8988T (cell line): Measurements from ENCODE around the gene ACSL6.

ENCODE experiments used
- DNase-seq: peaks from one replicate; pipeline ENCODE4 v3.0.0; 2011

ACSL6 gene, protein sequence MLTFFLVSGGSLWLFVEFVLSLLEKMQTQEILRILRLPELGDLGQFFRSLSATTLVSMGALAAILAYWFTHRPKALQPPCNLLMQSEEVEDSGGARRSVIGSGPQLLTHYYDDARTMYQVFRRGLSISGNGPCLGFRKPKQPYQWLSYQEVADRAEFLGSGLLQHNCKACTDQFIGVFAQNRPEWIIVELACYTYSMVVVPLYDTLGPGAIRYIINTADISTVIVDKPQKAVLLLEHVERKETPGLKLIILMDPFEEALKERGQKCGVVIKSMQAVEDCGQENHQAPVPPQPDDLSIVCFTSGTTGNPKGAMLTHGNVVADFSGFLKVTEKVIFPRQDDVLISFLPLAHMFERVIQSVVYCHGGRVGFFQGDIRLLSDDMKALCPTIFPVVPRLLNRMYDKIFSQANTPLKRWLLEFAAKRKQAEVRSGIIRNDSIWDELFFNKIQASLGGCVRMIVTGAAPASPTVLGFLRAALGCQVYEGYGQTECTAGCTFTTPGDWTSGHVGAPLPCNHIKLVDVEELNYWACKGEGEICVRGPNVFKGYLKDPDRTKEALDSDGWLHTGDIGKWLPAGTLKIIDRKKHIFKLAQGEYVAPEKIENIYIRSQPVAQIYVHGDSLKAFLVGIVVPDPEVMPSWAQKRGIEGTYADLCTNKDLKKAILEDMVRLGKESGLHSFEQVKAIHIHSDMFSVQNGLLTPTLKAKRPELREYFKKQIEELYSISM

DNA sequence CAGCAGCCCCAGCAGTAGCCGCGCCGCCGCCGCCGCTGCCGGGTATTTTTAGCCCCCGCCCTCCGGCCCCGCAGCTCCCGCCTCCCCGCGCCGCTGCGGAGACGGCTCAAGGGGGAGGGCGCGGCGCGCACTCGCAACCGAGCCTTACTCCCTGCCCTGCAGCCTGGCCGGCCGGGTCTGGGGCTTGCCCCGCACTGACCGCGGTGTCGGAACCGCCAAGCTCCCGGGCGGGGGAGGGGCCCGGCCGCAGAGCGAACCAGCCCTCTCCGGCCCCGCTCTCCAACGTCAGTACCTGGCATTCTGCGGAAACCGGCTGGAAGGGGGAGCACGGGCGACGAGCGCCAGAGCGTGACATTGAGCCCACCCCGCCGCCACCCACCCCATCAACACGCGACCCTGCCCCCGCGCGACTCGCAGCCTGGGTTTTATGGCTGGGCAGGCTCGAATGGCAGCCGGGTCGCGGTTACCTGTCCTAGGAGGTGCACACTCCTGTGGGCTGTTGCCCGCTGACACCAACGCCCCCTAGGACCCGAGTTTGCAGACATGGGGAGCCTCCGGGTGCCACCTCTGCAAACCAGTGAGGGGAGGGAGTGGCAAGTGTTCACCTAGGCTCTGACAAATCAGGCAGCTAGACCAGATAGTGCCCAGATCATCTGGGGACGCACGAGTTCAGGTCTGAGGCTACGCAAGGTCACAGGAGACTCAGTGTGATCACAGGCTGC, at the start of gene ACSL6:
ACSL6 (minus strand) TSS at position 37 of the 722 bp plus-strand sequence. CDS start 105 bp downstream, outside the sequence.
- DNase-seq = peak; percentile 59

DNA sequence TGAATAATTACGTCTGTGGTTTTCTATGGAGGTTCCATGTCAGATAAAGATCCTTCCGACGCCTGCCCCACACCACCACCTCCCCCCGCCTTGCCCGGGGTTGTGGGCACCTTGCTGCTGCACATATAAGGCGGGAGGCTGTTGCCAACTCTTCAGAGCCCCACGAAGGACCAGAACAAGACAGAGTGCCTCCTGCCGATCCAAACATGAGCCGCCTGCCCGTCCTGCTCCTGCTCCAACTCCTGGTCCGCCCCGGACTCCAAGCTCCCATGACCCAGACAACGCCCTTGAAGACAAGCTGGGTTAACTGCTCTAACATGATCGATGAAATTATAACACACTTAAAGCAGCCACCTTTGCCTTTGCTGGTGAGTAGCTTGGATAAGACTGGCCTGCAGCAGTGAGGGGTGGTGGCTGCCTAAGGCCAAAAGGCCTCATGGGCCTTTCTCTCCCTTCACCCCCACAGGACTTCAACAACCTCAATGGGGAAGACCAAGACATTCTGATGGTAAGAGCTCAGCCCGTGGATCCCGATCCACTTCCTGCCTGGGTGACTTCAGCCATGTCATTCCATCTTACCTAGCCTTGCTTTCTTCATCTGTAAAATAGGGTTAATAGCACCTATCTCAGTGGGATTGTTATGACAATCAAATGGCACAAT, 49.2 kb upstream of the ACSL6 start, which contains the start of gene IL3:
IL3 (plus strand) TSS at position 155 of the 661 bp plus-strand sequence; CDS start at position 207, 52 bp downstream.
- no peak for DNase-seq

DNA sequence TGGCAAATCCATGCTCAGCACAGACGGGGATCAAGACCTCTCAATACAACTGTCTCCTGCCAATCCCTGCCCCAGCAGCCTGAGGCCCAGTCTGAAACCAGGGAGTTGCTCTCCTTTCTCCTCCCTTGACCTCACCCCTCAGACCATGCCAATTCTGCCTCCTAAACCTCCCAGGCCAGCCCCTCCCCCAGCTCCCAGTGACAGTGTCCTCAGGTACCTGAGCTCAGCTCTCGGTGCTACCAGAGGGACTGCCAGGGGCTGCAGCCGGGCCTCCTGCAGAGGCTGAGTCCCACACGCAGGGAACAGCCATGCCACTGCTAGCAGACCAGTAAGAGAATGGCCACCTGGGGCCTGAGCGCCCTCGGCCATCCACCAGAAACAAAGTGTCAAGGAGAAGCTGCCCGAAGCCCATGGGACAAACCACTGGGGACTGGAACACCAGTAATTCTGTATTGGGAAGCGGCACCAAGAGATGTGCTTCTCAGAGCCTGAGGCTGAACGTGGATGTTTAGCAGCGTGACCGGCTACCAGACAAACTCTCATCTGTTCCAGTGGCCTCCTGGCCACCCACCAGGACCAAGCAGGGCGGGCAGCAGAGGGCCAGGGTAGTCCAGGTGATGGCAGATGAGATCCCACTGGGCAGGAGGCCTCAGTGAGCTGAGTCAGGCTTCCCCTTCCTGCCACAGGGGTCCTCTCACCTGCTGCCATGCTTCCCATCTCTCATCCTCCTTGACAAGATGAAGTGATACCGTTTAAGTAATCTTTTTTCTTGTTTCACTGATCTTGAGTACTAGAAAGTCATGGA, 48.4 kb upstream of the ACSL6 start:
- no peak for DNase-seq

DNA sequence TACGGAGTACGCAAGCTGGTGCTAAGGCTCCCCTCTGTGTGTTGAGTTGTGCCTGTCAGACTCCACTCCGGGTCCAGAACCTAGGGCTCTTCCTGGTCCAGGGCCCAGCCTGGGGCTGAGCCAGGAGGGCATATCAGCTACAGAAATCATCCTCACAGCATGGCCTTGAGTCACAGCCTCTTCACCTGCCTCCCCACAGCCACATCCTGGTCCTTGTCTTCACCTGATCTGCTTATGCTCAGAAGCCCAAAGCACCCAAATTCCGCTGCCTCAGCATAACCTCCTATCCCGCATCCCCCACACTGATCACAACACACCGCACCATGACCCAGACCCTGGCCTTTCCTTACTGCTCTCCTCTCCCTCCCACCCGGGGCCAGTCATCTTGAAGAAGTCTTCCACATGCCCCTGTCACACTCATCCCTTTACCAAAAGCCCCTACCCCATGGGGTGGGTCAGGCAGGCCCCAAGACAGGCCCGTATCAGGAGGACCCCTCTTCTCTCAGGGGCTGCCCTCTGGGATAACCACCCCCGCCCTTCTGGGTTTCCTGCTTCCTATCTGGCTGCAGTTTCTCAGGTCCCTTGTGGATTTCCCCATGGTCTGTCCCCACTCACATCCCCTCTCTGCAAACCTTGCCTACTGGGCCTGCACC, 47.7 kb upstream of the ACSL6 start:
- no peak for DNase-seq

DNA sequence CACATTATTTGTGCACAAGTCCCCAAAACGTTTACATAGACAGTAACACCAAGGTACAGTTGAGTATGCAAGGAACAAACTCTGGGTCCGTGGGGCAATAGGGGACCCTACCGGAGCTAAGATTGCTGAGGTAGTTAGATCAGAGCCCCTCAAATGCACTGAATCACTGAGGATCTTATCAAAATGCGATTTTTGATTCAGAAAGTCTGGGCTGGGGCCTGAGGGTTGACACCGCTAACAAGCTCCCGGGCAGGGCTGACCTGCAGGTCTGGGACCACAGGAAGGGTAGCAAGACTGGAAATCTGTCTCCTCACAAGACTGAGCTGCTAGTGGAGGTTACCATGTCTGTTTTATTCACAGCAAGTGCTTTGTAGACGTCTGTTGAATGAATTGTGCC, 47.2 kb upstream of the ACSL6 start:
- no peak for DNase-seq

DNA sequence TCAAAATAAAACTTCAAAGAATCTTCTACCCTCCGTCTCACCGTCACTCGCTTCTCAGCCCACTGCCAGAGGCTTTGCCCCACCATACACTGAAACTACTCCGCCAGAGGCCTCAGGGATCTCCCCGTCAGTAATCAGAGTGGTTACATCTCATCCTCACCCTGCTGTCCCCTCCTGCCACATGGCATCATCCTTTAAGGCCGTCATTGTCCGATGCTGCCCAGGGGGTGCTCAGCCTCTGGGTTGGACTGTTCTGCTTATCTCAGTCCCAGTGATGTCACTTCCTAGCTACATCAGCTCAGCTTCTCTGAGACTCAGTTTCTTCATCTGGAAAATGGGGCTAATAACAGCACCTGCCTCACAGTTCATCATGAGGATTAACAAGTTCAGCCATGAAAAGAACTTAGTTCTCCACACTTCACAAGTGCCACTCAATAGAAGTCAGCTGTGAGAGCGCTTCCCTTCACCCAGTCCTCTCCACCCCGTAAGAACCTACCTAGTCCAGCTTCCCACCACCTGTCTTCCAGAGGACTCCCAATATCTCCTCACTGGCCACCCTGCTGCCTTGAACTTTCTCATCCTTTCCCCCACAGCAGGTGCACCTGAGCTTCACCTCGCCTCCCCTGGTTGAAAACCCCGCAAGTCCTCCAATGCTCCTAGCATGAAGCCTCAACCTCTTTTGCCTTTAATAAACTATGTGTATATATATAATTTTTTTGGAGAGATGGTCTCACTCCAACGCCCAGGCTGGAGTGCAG, 46.2 kb upstream of the ACSL6 start:
- no peak for DNase-seq

DNA sequence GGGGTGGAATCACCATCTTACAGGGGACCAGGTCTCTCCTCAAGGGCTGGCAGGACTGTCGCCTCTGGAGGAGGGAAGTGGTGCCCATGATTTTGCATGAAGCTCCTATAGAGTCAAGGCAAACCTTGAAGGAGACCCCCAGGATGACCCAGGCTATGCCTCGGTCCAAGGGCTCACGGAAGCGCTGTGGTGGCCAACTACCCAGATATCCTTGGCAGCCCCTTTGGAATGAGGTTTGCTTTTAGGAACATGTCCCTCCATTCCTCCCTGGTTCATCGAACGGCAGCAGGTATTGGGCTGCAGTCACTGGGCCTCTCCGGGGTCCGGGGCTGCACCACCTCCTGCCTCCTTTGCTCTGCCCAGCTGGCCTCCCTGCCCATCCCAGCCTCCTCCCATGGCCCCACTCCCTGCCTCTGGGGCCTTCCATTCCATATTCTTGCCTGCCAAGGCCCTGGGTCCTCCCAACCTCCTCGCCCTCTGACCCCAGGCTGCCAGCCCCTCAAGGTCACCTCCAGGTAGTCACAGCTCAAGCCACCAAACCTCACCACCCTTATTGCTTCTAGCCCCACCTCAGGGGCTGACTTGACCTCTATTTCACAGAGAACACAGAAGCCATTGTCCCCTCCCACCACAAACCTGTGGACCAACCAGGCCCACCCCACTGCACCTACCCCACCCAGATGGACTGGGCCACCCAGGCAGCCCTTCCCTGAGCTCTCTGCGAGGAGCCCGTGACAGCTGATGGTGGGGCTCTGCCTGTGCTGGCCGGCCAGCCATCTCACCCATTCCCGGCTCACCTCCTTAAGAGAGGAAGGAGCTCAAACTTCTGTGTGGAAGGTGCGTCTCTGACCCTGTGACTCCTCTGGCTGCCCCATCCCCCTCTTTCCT, 45.4 kb upstream of the ACSL6 start:
- no peak for DNase-seq

DNA sequence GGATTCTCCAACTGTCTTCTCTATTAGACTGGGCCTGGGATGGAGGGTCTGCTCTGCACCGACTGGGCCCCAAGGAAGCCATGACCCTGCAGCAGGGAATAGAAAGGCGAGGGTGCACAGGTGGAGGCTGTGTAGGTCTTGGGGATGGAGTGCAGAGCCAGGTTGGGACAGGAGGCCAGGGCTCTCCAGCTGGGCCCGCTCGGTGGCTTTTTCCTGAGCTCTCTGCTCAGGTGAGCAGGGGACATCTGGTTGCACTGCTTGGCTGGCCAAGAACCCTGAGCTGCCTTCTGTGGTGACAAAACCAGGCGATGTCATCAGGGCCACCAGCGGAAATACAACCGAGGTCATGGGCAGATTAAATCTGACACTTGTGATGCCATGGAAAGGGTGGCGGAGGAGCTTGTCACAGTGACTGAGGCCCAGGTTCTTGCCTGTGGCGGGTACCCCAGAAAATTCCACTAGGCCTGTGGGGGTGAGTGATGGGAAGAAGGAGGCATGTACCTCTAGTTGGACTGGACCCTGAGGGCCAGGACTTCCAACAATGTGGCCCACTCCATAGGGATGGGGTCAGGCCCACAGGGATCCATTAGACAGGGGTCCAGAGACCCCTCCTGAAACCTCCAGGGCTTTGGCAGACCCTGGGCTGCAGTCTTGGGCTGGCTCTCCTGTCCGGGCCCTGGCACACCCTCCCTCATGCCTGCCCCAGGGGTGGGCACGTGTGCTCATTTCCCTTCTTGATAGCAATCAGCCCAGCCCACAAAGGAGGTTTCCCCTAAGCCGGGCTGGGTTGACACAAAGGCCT, 44.6 kb upstream of the ACSL6 start:
- no peak for DNase-seq

DNA sequence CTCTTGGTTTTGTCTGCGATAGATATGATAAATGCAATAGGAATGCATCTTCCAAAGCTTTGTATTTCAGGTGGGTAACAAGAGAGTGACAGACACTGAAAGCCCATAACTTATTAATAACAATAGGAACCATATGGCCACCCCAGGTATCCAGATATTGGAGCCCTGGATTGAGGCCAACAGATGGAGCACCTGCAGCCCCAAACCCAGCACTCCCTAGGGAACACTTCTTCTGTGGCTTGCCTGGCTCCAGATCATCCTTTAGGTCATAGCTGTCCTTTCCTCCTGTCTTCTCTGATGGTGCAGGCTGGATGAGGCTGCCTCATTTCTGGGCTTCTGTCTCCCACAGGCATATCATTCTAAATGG, 44.0 kb upstream of the ACSL6 start:
- no peak for DNase-seq

DNA sequence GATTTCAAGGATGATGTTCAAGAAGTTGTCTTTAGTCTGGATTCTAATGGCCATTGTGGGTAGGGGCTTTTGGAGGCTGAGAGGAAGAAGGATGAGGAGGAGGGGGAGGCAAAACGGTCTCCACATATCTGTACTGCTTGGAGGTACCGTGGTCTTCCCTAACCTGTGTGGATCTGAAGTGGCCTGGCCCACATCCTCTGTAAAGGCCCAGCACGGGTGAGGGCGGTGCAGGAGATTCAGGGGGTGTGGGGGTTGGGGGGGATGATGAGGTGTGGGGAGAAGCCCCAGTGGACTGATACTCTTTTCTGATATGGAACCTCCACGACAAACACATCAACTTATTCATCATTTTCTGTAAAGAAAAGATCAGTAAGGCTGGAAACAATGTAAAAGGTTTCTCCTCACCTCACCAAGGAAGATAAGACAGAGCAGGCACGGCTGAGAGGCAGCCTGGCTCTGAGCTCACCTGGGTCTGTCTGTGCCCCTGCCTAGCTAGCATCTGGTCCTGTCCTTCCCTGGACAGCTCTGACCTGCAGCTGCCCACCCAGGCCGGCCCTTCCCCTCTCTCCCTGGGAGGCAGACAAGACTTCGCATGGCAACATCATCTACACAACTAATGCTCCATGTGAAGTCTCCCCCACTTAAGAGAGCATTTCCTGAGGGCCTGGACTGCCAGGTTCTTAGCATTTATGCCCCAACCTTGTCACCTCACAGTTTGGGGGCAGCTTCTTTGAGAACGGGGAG, 43.4 kb upstream of the ACSL6 start:
- DNase-seq = no peak

DNA sequence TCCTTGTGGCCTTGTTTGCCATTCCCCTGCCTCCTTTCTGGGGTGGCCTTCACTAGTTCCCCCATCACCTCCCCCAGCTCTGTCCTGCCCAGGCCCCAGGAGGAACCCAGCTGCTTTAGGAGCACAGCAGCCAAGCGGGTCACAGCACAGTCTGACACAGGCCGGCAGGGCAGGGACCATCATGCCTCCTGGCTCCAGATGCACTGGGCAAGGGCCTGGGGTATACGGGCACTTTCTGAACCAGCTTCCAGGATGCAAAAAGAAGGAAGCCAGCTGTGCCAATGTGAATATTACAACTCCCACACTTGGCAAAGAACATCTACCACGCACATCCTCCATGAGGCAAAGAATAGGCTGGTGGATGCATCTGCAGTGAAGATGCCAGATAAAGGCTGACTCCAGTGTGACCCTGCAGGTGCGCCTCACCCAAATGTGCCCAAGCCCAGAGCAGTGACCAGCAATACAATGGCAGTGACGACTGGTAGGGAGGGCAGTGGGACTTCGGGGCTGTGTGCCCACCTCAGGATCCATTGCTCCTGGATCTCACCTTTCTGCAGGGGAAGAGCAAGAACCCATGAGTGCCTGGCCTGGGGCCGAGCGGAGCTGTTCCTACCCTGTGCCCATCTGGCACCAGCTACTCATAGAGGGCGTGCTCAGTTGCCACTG, 42.7 kb upstream of the ACSL6 start:
- no peak for DNase-seq

DNA sequence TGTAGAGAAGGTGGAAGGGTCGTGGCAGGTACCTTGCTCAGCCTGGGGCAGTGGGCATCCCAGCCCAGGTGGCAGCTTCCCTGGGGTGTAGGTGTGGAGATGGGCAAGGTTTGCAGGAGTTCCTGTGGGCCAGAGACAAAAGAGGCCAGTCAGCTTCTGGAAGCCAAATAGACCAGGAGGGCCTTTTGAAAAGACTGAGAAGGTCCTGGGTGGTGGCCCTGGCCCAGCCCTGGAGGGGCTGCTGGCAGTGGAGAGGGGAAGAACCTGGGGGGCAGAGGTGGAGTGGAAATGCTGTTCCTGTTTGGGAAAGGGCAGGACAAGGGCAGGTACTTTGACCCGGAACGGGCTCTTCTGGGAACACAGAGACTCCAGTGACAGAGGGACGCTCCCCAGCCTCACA, 42.0 kb upstream of the ACSL6 start:
- no peak for DNase-seq

DNA sequence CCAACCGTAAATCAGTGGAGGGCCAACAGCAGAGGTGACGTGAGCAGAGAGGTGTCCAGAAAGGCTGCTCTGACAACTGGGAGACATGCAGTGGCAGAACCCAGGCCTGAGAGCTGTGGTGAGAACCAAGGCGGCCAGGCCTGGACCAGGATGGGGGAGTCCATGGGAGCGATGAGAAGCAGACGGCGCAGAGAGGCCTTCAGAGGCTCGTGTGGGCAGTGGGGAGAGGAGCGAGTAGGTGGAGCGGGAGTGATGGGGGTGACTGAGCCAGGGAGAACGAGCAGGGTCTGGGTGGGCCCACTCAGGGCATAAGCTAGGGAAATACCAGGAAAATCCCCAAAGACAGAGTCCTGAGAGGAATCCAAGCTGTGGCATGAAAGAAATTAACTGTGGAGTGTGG, 41.1 kb upstream of the ACSL6 start:
- DNase-seq = no peak

DNA sequence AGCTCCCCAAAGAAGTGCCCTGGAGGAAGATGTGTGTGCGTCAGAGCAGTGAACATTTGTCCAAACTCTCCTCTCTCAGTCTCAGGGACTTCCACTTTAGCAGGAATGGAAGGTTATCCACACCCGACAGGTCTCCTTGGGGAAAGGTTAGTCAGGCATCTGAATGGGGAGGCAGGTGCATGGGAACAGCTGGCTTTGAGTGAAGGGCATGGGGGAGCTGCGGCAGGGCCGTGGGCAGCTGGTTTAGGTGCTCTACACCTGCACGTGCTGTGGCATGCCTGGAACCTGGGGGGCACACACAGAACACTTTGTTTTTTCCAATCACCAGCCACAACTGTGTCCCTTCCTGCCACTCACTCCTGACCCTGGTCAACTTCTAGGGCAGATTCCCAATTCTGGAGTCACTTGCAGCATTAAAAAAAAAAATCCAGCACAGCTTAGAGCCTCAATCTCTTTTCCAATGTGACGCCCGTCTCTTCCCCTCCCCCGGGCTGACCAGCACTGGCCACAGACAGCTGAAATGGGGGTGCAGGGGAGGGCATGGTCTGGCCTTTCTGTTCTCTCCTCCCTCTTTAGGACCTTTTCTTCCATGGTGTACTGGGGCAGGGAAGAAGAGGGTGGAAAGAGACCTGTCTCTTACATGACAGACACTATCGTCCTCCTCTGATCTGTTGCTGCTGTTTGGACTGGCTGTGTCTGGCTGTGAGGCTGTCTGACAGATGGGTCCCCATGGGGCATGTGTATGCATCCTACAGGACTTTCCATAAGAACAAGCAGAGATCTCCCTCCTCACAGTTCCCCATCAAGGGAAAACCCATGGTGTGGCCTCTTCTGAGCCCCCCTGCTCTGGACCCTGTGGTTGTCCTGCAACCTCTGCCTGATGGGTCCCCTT, 39.4 kb upstream of the ACSL6 start:
- DNase-seq = no peak

DNA sequence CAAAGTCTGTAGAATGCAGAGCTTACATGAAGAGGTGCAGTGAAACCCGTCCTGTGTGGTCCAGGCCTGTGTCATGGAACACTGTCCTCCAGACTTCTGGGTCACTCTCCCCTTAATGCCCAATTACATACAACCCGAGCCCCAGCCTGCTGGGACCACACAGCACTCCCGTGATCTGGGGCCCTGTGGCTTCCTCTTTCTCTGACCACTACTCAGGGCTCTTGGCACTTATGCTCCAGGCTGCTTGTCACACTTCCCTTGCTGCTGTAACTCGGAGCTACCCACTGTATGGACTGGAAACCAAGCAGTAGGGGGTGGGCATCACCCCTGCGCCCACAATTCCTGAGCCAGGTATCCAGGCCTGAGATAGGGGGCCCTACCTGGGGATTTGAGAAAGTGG, 38.7 kb upstream of the ACSL6 start:
- DNase-seq = no peak

DNA sequence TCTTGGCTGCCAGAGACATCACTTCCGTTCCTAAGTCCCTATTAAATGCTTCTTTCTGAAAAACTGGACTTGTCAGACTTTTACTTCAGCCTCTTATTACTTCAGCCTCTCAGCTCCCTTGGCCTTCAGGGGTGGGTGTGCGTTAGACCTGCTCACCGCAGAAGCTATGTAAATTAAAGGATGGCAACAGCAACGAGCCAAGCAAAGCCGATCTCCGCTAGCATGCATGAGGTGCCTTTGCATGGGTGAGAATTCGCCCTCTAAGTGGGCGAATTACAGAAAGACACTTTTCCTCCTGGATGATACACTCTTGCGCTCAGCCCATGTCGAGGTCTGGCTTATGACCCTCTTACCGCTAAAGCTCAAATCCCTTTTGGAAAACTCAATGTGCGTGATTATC, 38.1 kb upstream of the ACSL6 start:
- no peak for DNase-seq

DNA sequence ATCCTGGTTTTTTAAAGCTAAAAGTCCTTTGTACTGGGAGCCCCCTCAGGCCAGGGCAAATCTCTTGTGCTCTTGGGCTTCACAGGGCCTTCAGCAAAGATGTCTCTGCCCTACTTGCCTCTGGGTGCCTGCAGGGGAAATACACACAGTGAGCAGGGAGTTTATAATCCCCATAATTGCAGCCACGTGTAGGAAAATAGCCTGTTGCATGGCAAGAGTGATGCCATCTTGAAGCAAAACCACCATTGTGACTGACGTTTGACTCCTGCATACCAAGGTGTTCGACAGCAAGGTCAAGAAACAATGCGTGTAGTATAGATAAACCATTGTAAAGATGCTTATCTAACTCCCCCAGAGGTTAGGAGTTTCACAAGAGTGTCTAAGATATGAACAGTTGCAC, 37.6 kb upstream of the ACSL6 start:
- DNase-seq = no peak
